Islet precursor cell (in vitro differentiated cells): ENCODE measurements around the gene TMC1.

Experiments used
- DNase-seq: peaks from one replicate; pipeline ENCODE4 v3.0.0-alpha.2; 2018

Gene TMC1

GRCh38 chr9:72882117-72882775, 360.8 kb downstream of the TMC1 start:
- no peak for DNase-seq

- no peak for DNase-seq
Observed at GRCh38 chr9:72883875-72884274, 362.5 kb downstream of the TMC1 start.

GRCh38 chr9:72884508-72884907, 363.1 kb downstream of the TMC1 start:
- no peak for DNase-seq
